Posterior vena cava (tissue), 2 donors: ENCODE data around the gene METRNL. TPM values are rescaled to one million over a fixed set of nuclear protein-coding genes. Genes with fewer than 3 reads are reported as not detected.
A peak's percentile ranks its signal among the peaks of the same experiment; 100 is the strongest.
"Not testable (repeated sequence)": the region's sequence is repeated elsewhere in the genome, so short reads cannot be mapped to it uniquely, and the experiment has no call there.

Experiments used
- DNase-seq: peaks from one replicate; pipeline ENCODE4 v3.0.0-alpha.2; 2020; ENCODE audit warnings: low spot score
- intact Hi-C, 2 donors: fragments of 100-400 bp; cut with DNase I; formaldehyde crosslinking; loops; one replicate each; pipeline versions ENCODE4 v1.14.1 to v1.14.2; 2022 to 2023
- total RNA-seq, 2 donors: library from RNA; stranded (reverse); fragmentation: NEBNext Ultra II Directional; extraction: Animal tissue kit (Norgen Biotek cat#: 25700); gene quantifications; one replicate each; pipeline ENCODE4 v1.2.1, GENCODE V29; 2021
- donor health status: DM: yes; HTN: yes; CAD: no.
- donor health status: DM: yes; HTN: yes; CAD: no.

Gene METRNL
- total RNA-seq, 2 donors from 2014 or later: 80.5 to 101 TPM

- intact Hi-C loops: no loop called here
- DNase-seq: peak; percentile 76
Observed at GRCh38 chr17:83064021-83064731, 15.2 kb upstream of the METRNL start.

GRCh38 chr17:83064732-83065659 lies 14.4 kb upstream of the METRNL start:
- intact Hi-C loops: no loop called here
- DNase-seq: peak; percentile 80

DNA sequence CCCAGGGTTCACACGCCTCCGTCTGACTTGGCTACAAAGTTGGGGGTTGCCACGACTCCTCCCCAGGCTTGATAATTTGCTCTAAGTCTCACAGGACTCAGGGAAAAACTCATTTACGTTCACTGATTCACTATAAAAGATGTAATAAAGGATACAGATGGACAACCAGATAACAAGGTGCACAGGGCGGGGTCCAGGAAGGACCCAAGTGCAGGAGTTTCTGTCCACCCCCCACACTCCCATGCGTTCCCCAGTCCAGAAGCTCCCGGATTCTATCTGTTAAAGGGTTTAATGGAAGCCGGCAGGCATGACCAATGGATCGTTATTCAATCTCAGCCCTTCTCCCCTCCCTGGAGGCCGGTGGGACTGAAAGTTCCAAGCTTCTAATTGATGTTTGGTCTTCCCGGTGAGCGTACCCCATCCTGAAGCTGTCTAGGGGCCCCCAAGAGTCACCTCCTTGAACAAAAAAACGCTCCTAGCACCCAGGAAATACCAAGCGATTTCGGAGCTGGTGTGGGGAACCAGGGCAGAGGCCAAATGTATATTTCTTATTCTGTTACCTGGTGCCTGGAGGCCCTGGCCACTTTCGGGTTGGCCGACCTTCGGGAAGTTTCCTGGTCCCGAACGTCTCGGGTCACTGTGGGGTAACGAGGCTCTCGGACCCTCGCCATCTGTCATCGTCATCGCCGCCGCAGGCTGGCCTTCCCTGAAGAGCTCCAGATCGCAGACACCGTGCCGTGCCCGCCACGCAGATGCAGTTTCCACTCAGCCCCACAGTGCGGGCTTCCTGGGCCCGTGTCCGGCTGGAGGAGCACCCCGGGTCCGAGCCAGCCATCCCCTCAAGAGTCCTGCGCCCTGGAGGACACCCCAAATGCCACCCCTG lies 13.5 kb upstream of the METRNL start:
- peak; percentile 78 for DNase-seq
- intact Hi-C loops: no loop called here

DNA sequence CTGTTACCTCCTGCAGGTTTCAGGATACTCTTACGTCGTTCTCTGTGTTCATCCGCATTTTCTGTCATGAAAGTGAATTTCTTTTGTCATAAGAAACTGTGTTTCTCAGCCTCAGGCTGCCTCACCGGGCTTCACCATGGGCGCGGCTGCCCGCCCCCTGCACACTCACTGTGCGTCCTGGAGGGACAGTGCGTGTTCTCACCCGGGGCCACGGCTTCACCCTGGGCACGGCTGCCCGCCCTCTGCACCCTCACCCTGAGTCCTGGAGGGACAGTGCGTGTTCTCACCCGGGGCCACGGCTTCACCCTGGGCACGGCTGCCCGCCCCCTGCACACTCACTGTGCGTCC lies 12.9 kb upstream of the METRNL start:
- DNase-seq, intact Hi-C loops: not testable (repeated sequence)

GRCh38 chr17:83067071-83067717 lies 12.2 kb upstream of the METRNL start:
- DNase-seq: peak; percentile 72
- intact Hi-C loops: no loop called here

GRCh38 chr17:83067718-83068261 lies 11.6 kb upstream of the METRNL start:
- DNase-seq: no peak
- intact Hi-C loops: no loop called here

DNA sequence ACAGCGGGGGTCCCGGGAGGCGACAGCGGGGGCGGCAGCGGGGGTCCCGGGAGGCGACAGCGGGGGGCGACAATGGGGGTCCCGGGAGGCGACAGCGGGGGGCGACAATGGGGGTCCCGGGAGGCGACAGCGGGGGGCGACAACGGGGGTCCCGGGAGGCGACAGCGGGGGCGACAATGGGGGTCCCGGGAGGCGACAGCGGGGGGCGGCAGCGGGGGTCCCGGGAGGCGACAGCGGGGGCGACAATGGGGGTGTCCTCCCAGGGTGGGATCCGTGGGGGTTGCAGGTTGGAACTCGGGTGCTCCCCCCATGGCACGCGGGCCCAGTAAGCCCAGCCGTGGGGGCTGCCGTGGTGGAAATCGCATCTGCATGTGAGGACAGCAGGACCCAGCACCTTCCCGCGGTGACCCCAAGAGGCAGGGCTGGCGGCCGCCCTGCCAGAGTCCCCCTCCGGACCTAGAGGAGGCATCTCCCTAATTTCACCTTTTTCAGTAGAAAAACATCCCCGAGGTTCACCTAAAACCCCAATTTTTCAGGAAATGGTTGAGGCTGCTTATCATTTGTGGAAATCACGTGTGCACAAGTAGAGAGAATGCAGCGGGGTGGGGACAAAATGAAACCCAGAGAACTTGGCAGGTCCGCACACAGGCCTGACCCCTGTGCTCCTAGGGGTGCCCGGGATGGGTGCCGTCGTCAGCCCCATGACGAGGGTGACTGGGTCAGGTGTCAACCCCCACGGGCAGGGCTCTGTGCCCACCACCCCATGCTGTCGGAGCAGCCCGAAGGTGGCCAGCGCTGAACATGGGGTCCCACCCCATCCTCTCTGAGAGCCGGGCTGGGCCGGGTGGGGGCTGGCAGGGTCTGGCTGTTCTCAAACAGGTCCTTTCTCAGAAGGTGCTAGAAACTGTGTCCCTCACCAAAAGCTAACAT lies 10.5 kb upstream of the METRNL start:
- DNase-seq: peak; percentile 78
- intact Hi-C loops: no loop called here

- DNase-seq: no peak
- intact Hi-C loops: no loop called here
Observed at GRCh38 chr17:83069571-83069906, 9.9 kb upstream of the METRNL start.

GRCh38 chr17:83069931-83070742 lies 9.3 kb upstream of the METRNL start:
- peak; percentile 80 for DNase-seq
- intact Hi-C loops: no loop called here

- intact Hi-C loops: no loop called here
- no peak for DNase-seq
Observed at GRCh38 chr17:83070800-83071341, 8.5 kb upstream of the METRNL start.

GRCh38 chr17:83071365-83071764 lies 8.0 kb upstream of the METRNL start:
- intact Hi-C loops: no loop called here
- no peak for DNase-seq

DNA sequence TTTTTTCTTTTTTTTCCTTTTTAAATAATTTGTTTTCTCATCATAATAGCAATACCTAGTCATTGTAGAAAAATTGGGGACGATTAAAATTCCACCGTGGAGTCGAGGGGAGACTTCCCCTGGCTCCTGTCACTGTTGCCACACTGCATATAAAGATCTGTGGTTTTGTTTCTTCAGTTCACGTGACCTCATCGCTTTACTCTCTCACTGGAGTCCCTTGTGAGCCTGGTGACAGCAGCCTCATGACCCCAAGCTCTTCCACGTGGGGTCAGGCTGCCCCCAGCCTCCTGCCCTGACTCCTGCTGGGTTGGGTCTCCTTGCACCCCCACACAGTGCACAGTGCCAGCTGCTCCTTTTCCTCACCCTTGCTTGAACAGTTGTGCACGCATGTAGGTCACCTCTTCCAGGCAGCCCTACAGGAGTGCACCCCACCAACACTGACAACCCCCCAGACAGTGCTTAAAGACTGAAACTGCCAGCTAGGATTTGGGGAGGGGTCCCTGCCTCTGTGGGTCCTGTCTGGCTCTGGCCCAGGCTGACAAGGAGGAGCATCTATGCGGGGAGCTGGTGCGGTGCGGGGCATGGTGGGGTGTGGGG lies 7.3 kb upstream of the METRNL start:
- intact Hi-C loops: no loop called here
- no peak for DNase-seq

GRCh38 chr17:83072600-83073358 lies 6.6 kb upstream of the METRNL start:
- DNase-seq: no peak
- intact Hi-C loops: no loop called here

DNA sequence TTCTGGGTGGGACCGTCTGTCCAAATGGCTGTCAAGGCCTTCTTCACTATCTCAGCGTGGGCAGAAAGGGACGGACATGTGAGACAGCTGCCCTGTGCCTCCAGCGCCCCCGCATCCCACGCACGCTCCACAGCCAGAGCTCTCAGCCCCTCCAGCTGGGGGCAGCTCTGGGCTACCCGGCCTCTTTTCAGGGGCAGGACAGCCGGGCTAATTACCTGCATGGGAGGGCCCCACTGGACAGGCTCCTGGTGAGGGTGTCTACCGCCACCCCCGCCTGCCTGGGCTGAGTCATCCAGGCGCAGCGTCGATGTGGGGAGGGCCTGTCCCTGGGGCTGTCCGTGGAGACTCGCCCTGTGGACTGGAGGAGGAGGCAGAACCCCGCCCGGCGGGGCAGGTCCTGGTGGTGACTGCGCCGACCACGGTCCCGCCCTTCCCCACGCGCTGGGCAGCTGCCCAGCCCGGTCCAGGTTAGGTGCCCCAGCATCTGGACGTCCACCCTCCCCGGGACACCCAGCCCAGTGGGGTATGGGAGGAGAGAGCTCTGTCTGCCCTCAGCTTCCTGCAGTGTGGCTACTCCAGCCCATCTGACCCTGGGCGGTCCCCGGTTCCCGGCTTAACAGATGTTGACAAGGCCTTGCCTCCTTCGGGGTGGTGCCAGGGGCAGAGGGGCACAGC lies 5.9 kb upstream of the METRNL start:
- intact Hi-C loops: no loop called here
- DNase-seq: no peak

DNA sequence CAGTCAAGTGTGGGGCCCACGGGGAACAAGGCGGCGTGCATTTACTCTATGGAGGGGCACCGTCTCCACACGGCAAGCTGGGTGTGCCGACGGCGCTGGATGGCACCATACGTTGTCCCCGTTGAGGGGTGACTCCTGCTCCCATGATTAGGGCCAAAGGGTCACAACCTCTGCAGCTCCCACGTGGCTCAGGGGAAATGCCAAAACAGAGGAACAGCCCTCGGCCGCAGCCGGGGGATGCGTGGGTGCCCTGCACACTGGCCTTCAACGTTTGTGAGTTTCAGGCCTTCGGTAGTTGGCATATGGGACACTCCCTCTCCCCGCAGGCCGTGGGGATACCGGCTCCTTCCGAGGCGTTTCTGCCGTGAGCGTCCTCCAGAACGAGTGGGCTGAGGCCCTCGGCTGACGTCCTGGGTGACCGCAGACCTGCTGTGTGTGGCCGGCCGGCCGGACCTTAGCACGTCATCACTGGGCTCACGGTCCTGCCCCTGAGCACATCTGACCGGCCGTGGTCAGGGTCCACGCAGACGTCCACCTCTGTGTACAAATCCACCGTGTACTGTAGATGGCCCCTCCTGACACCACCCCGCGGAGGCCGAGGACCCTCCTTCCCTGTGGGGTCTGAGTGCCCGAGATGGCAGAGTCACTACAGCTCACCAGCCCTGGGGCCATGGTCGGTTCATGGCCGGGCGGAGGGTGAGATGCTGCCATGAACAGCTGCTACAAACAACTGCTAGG lies 4.8 kb upstream of the METRNL start:
- intact Hi-C loops: no loop called here
- no peak for DNase-seq
